ENCODE results near the gene MMP14. TPM values are rescaled to one million over a fixed set of nuclear protein-coding genes. Genes with fewer than 3 reads are reported as not detected.
A peak's percentile ranks its signal among the peaks of the same experiment; 100 is the strongest.

MMP14 gene
- total and polyA plus RNA-seq, 2 donors, result 21.2 to 69.5 TPM

DNA sequence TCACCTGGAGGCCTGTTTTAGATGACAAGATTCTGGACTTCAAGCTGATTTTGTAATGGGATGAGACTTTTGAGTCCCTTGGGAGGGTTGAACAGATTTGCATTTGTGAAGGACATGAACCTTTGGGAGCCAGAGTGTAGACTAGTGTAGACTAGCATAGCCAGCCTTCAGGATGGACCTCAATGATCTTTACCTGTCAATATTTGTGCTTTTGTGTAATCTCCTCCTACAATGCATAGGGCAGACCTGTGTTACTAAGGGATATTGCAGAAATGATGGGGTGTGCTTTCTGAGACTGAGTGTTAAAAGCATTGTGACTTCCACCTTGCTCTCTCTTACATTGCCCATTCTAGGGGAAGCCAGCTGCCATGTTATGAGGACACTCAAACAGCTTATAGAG is 25.3 kb downstream of the MMP14 start:
- H3K27me3 ChIP-seq (ENCODE audit: control insufficient read depth in 2 of 2, insufficient read depth in 1 of 2, low read length in 1 of 2), result peaks cover 3 to 11% of the 10 kb centered on the region in 2 donors
- no peaks in the 10 kb centered on the region for H3K36me3 ChIP-seq (ENCODE audit: control insufficient read depth in 2 of 2, insufficient read depth in 2 of 2, low read length in 1 of 2)
- peaks cover 0 to 9% of the 10 kb centered on the region in 2 donors for H3K9me3 ChIP-seq (ENCODE audit: control insufficient read depth in 2 of 2, insufficient read depth in 1 of 2, low read length in 1 of 2)
- DNase-seq (ENCODE audit: low read depth in 6 of 9, low spot score in 9 of 9), result no peak
- peaks cover 0 to 4% of the 10 kb centered on the region in 2 donors for H3K4me1 ChIP-seq (ENCODE audit: control insufficient read depth in 2 of 2, insufficient read depth in 2 of 2, low read length in 2 of 2)
- no peak overlapping the region for H3K27ac ChIP-seq (ENCODE audit: low read depth in 1 of 2, low read length in 1 of 2)
- no peak overlapping the region for H3K4me3 ChIP-seq (ENCODE audit: low read length in 2 of 2)

DNA sequence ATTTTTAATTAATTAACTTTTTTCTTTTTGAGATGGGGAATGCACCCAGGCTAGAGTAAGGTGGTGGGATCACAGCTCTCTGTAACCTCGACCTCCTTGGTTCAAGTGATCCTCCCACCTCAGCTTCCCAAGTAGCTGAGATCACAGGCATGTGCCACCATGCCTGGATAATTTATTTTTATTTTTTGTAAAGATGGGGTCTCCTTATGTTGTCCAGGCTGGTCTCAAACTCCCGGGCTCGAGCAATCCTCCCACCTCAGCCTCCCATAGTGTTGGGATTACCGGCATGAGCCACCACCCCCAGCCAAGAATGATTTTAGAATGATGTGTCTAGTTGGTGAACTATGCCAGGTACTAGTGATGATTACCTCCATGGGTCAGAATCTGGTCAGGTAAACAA is 28.6 kb downstream of the MMP14 start:
- peaks cover 0 to 7% of the 10 kb centered on the region in 2 donors for H3K27me3 ChIP-seq (ENCODE audit: control insufficient read depth in 2 of 2, insufficient read depth in 1 of 2, low read length in 1 of 2)
- no peaks in the 10 kb centered on the region for H3K36me3 ChIP-seq (ENCODE audit: control insufficient read depth in 2 of 2, insufficient read depth in 2 of 2, low read length in 1 of 2)
- H3K9me3 ChIP-seq (ENCODE audit: control insufficient read depth in 2 of 2, insufficient read depth in 1 of 2, low read length in 1 of 2), result peaks cover 0 to 6% of the 10 kb centered on the region in 2 donors
- H3K4me3 ChIP-seq (ENCODE audit: low read length in 2 of 2), result no peak overlapping the region
- no peaks in the 10 kb centered on the region for H3K4me1 ChIP-seq (ENCODE audit: control insufficient read depth in 2 of 2, insufficient read depth in 2 of 2, low read length in 2 of 2)
- H3K27ac ChIP-seq (ENCODE audit: low read depth in 1 of 2, low read length in 1 of 2), result no peak overlapping the region
- WGBS, result 96% methylated on average over 4 of the region's 4 CpGs
- no peak for DNase-seq (ENCODE audit: low read depth in 6 of 9, low spot score in 9 of 9)

DNA sequence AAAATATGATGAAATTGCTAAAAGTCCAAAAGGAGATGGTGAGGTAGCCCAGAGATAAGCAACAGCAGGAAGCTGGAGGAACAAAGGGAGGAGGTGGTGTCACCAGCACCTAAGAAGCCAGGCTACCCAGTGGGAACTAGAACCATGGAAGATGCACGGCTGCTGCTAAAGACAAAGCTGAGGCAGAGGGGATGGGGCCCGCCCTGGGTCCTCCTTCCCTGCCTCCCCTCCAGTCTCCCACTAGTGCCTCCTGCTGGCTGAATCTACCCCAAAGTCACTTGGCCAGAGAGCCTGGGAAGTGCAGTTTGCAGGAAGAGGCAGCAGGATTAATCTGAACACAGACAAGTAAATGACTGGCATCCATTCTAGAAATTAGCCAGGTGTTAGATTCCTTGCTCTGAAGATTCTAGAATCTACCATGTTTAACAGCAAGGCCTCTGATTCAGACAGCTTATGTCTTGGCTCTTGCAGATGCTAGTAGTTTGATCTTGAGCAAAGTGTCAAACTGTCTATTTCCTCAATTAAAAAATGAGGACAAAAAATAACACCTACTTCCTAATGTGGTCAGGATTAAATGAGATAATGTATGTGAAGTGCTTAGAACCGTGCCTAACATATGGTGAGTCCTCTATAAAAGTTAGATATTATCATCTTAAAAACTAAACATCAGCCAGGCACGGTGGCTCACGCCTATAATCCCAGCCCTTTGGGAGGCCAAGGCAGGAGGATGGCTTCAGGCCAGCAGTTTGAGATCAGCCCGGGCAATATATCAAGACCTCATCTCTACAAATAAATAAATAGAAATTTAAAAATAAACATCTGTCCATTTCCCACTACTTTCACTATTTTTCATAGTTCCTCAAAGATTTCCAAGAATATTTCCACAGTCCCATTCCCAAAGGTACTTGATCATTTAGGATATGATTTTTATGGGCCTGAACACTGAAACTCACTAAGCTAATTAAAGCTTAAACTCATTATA is 29.3 kb downstream of the MMP14 start:
- Histone ChIP-seq H3K4me1 (ENCODE audit: control insufficient read depth in 2 of 2, insufficient read depth in 2 of 2, low read length in 2 of 2) (peaks cover 0 to 5% of the 10 kb centered on the region in 2 donors), H3K9me3 (ENCODE audit: control insufficient read depth in 2 of 2, insufficient read depth in 1 of 2, low read length in 1 of 2) (peaks cover 0 to 1% of the 10 kb centered on the region in 2 donors), H3K4me3 (ENCODE audit: low read length in 2 of 2) (no peak overlapping the region), H3K36me3 (ENCODE audit: control insufficient read depth in 2 of 2, insufficient read depth in 2 of 2, low read length in 1 of 2) (no peaks in the 10 kb centered on the region), H3K27me3 (ENCODE audit: control insufficient read depth in 2 of 2, insufficient read depth in 1 of 2, low read length in 1 of 2) (peaks cover 0 to 2% of the 10 kb centered on the region in 2 donors), H3K27ac (ENCODE audit: low read depth in 1 of 2, low read length in 1 of 2) (no peak overlapping the region)
- DNase-seq (ENCODE audit: low read depth in 6 of 9, low spot score in 9 of 9), result peak in 1 of 9 donors; percentile 20
- 88% methylated on average over 6 of the region's 6 CpGs for WGBS

DNA sequence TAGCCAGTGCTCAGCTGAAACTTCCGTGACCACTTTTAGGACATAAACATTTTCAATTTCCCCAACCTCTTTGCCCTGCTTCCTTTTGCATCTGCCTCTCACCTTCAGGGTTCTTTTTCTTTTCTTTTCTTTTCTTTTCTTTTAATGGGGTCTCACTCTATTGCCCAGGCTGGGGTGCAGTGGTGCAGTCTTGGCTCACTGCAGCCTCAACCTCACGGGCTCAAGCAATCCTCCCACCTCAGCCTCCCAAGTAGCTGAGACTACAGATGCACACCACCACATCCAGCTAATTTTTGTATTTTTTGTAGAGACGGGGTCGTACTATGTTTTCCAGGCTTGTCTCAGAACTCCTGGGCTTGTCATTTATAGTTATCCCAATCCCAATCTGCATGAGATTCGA is 30.5 kb downstream of the MMP14 start:
- 98% methylated on average over 5 of the region's 5 CpGs for WGBS
- no peaks in the 10 kb centered on the region for H3K36me3 ChIP-seq (ENCODE audit: control insufficient read depth in 2 of 2, insufficient read depth in 2 of 2, low read length in 1 of 2)
- H3K4me1 ChIP-seq (ENCODE audit: control insufficient read depth in 2 of 2, insufficient read depth in 2 of 2, low read length in 2 of 2), result peaks cover 0 to 5% of the 10 kb centered on the region in 2 donors
- H3K4me3 ChIP-seq (ENCODE audit: low read length in 2 of 2), result no peak overlapping the region
- H3K9me3 ChIP-seq (ENCODE audit: control insufficient read depth in 2 of 2, insufficient read depth in 1 of 2, low read length in 1 of 2), result no peaks in the 10 kb centered on the region
- H3K27ac ChIP-seq (ENCODE audit: low read depth in 1 of 2, low read length in 1 of 2), result no peak overlapping the region
- H3K27me3 ChIP-seq (ENCODE audit: control insufficient read depth in 2 of 2, insufficient read depth in 1 of 2, low read length in 1 of 2), result peaks cover 0 to under 1% of the 10 kb centered on the region in 2 donors
- no peak for DNase-seq (ENCODE audit: low read depth in 6 of 9, low spot score in 9 of 9)

DNA sequence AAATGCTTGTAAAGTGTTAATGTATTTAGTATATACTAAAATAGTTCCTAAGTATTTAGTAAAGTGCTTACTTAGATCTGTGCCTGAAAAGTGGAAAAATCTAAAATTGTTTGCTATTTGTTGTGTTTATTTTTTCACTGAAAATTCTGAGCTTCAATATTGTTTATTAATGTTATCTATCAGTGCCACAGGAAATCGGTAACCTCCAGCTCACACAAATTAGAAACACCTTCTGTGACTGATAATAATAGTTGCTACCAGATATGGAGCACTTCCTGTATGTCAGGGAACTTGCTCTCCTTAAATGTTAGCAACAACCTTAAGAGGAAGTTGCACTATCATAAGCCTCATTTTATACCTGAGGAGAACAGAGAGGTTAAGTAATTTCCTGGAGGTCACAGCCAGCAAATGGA is 34.4 kb downstream of the MMP14 start:
- Histone ChIP-seq H3K27ac (ENCODE audit: low read depth in 1 of 2, low read length in 1 of 2) (peak overlapping the region; percentile 92 to 98), H3K27me3 (ENCODE audit: control insufficient read depth in 2 of 2, insufficient read depth in 1 of 2, low read length in 1 of 2) (no peaks in the 10 kb centered on the region), H3K4me3 (ENCODE audit: low read length in 2 of 2) (peak overlapping the region; percentile 68 to 88), H3K36me3 (ENCODE audit: control insufficient read depth in 2 of 2, insufficient read depth in 2 of 2, low read length in 1 of 2) (peaks cover 20 to 25% of the 10 kb centered on the region in 2 donors), H3K4me1 (ENCODE audit: control insufficient read depth in 2 of 2, insufficient read depth in 2 of 2, low read length in 2 of 2) (peaks cover 5 to 14% of the 10 kb centered on the region in 2 donors), H3K9me3 (ENCODE audit: control insufficient read depth in 2 of 2, insufficient read depth in 1 of 2, low read length in 1 of 2) (no peaks in the 10 kb centered on the region)
- WGBS, result 25% methylated on average over 1 of the region's 1 CpG
- DNase-seq (ENCODE audit: low read depth in 6 of 9, low spot score in 9 of 9), result peak in 1 of 9 donors; percentile 65

DNA sequence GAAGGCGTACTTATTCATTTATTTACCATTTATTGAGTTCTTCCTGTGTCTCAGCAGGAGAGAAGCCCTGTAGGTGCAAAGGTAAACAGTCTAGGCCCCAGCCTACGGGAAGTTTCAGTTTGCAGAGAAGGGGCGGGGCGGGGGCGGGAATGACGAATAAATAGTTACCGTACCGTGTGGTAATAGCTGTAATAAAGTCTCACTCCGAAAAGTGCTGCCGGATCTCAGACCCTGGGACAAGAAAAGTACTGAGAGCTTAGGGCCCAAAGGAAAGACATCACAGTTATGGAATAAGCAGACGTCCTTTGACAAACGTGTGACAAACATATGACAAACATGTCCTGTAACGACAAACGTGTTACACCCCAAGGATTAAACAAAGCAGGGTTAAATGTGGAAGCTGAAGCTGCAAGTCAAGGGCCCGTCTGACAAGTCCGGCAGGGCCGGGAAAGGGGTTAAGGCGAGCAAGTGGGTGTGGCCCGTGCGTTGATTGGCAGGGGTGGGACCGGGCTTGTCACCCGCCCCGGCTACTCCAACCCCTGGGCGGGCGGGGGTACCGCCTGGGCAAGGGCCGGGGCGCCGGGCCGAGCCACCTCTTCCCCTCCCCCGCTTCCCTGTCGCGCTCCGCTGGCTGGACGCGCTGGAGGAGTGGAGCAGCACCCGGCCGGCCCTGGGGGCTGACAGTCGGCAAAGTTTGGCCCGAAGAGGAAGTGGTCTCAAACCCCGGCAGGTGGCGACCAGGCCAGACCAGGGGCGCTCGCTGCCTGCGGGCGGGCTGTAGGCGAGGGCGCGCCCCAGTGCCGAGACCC is 35.0 kb downstream of the MMP14 start, which contains the start of gene LRP10:
TSS of gene LRP10 (plus strand) at position 517 of the 809 bp plus-strand sequence. CDS start 564 bp downstream, outside the sequence.
- H3K9me3 ChIP-seq (ENCODE audit: control insufficient read depth in 2 of 2, insufficient read depth in 1 of 2, low read length in 1 of 2), result no peaks in the 10 kb centered on the region
- H3K4me3 ChIP-seq (ENCODE audit: low read length in 2 of 2), result peak within 1 kb of the TSS; percentile 68 to 88
- no peaks in the 10 kb centered on the region for H3K27me3 ChIP-seq (ENCODE audit: control insufficient read depth in 2 of 2, insufficient read depth in 1 of 2, low read length in 1 of 2)
- peaks cover 26 to 31% of the 10 kb centered on the region in 2 donors for H3K36me3 ChIP-seq (ENCODE audit: control insufficient read depth in 2 of 2, insufficient read depth in 2 of 2, low read length in 1 of 2)
- H3K4me1 ChIP-seq (ENCODE audit: control insufficient read depth in 2 of 2, insufficient read depth in 2 of 2, low read length in 2 of 2), result peaks cover 5 to 14% of the 10 kb centered on the region in 2 donors
- WGBS, result 1% methylated on average over 50 of the region's 50 CpGs
- peak in 6 of 9 donors; percentile 64 to 88 (median 76) for DNase-seq (ENCODE audit: low read depth in 6 of 9, low spot score in 9 of 9)
- peak within 1 kb of the TSS; percentile 92 to 98 for H3K27ac ChIP-seq (ENCODE audit: low read depth in 1 of 2, low read length in 1 of 2)

DNA sequence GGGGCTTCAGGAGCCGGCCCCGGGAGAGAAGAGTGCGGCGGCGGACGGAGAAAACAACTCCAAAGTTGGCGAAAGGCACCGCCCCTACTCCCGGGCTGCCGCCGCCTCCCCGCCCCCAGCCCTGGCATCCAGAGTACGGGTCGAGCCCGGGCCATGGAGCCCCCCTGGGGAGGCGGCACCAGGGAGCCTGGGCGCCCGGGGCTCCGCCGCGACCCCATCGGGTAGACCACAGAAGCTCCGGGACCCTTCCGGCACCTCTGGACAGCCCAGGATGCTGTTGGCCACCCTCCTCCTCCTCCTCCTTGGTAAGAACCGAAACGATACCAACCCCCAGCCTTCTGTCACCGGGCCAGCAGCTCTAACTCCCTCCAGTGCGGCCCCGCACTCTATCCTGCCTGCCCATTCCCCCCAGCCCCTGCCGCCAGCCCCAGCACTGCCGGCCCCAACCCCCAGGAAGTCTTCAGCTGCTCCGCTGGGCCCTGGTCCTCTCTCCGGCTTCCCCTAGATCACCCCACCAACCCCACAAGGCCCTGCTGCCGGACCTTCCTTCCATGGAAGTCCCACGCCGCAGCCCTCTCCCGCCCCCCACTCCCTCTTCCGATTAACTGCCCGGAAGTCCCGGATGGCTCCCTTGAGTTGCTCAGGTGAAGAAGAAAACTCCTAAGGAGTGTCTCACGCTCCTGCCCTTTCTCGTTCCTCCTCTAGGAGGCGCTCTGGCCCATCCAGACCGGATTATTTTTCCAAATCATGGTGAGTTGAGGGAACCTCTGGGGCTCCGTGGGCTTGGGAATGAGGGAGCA is 35.8 kb downstream of the MMP14 start:
- Histone ChIP-seq H3K4me1 (ENCODE audit: control insufficient read depth in 2 of 2, insufficient read depth in 2 of 2, low read length in 2 of 2) (peaks cover 5 to 14% of the 10 kb centered on the region in 2 donors), H3K9me3 (ENCODE audit: control insufficient read depth in 2 of 2, insufficient read depth in 1 of 2, low read length in 1 of 2) (no peaks in the 10 kb centered on the region)
- under 1% methylated on average over 45 of the region's 45 CpGs for WGBS

DNA sequence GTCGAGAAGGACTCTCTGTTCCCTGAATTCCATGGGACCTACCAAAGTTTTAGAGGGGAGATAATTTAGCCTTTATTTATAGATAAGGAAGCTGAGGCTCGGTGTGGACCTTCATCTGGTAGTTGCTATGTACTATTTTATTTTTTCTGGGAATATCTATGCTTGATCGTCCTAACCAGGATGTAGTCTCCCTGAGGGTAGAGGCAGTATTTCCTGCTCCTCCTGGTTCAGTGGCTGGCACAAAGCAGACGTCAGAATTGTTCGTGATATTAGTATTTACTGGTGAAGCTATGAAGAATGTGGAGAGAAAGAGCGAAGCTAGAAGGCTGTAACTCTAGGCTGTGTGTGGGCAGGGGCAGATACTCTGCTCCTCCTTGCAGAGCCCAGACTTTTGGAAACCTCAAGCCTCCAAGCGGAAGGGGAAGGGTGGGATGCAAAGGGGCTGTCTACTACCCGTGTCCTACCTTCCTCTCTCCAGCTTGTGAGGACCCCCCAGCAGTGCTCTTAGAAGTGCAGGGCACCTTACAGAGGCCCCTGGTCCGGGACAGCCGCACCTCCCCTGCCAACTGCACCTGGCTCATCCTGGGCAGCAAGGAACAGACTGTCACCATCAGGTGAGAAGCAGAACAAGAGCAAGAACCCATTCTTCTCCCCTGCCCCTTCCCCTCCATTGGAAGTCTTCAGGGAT is 36.6 kb downstream of the MMP14 start:
- Histone ChIP-seq H3K4me3 (ENCODE audit: low read length in 2 of 2) (peak overlapping the region; percentile 68 to 88), H3K27ac (ENCODE audit: low read depth in 1 of 2, low read length in 1 of 2) (no peak overlapping the region), H3K36me3 (ENCODE audit: control insufficient read depth in 2 of 2, insufficient read depth in 2 of 2, low read length in 1 of 2) (peaks cover 42 to 47% of the 10 kb centered on the region in 2 donors), H3K9me3 (ENCODE audit: control insufficient read depth in 2 of 2, insufficient read depth in 1 of 2, low read length in 1 of 2) (no peaks in the 10 kb centered on the region), H3K27me3 (ENCODE audit: control insufficient read depth in 2 of 2, insufficient read depth in 1 of 2, low read length in 1 of 2) (no peaks in the 10 kb centered on the region), H3K4me1 (ENCODE audit: control insufficient read depth in 2 of 2, insufficient read depth in 2 of 2, low read length in 2 of 2) (peaks cover 5 to 14% of the 10 kb centered on the region in 2 donors)
- DNase-seq (ENCODE audit: low read depth in 6 of 9, low spot score in 9 of 9), result no peak
- WGBS, result 77% methylated on average over 10 of the region's 10 CpGs

More for the DNA sequence above, 35.8 kb downstream of the MMP14 start:
- no peaks in the 10 kb centered on the region for H3K27me3 ChIP-seq (ENCODE audit: control insufficient read depth in 2 of 2, insufficient read depth in 1 of 2, low read length in 1 of 2)
- H3K27ac ChIP-seq (ENCODE audit: low read depth in 1 of 2, low read length in 1 of 2), result peak overlapping the region; percentile 92 to 98
- peaks cover 34 to 39% of the 10 kb centered on the region in 2 donors for H3K36me3 ChIP-seq (ENCODE audit: control insufficient read depth in 2 of 2, insufficient read depth in 2 of 2, low read length in 1 of 2)
- DNase-seq (ENCODE audit: low read depth in 6 of 9, low spot score in 9 of 9), result peak in 6 of 9 donors; percentile 58 to 88 (median 77)
- peak overlapping the region; percentile 68 to 88 for H3K4me3 ChIP-seq (ENCODE audit: low read length in 2 of 2)

Data from thymus (tissue), 11 donors.